IMR-90 (cell line): ENCODE results near the gene CCDC7. TPM values are rescaled to one million over a fixed set of nuclear protein-coding genes. Genes with fewer than 3 reads are reported as not detected.

Source experiments
- ATAC-seq: fragments of 200-7000 bp; cut with Tn5 transposase; 2 replicates; pipeline ENCODE4 v1.9.1; 2020; ENCODE audit warnings: low read depth, mild to moderate bottlenecking, moderate library complexity
- BruUV-seq: library from RNA; stranded (reverse); fragments of 400-500 nt; replicated peaks from 2 replicates; lab custom pipeline; 2021; lab: Mats Ljungman, UMichigan
- CTCF ChIA-PET: fragments of 300-600 bp; formaldehyde crosslinking; extraction: SDS; loops from one replicate; lab custom pipeline; 2021; ENCODE audit warnings: antibody characterized with exemption; lab: Yijun Ruan, JAX
- POLR2A ChIA-PET: fragments of 300-600 bp; sonication (Branson Sonifier 250); formaldehyde crosslinking; loops from one replicate; lab custom pipeline; 2022; ENCODE audit warnings: antibody characterized with exemption; ENCODE audit not compliant: unreplicated experiment; lab: Charles Lee
- DNase-seq: peaks from one replicate; pipeline ENCODE4 v3.0.0; 2013
- H2AFZ ChIP-seq: replicated peaks from 2 replicates; pipeline ENCODE3; 2013; ENCODE audit warnings: low read length, mild to moderate bottlenecking; ENCODE audit not compliant: poor library complexity
- H2AK5ac ChIP-seq: 2 replicates; pipeline ENCODE4 v1.6.1; 2013; ENCODE audit warnings: low read depth, low read length, inconsistent platforms
- H2AK9ac ChIP-seq: replicated peaks from 2 replicates; pipeline ENCODE3; 2013; ENCODE audit warnings: mild to moderate bottlenecking, low read depth, low read length, moderate library complexity; ENCODE audit not compliant: poor library complexity
- H2BK120ac ChIP-seq: 2 replicates; pipeline ENCODE4 v1.6.1; 2013; ENCODE audit warnings: low read depth, low read length, inconsistent platforms
- H2BK15ac ChIP-seq: 3 replicates; pipeline ENCODE4 v1.6.1; 2013; ENCODE audit warnings: low read depth, low read length, inconsistent platforms
- H2BK20ac ChIP-seq: 2 replicates; pipeline ENCODE4 v1.6.1; 2013; ENCODE audit warnings: low read depth, mild to moderate bottlenecking, inconsistent platforms, low read length, moderate library complexity
- H2BK5ac ChIP-seq: 2 replicates; pipeline ENCODE4 v1.6.1; 2013; ENCODE audit warnings: mild to moderate bottlenecking, low read depth, low read length, inconsistent platforms; ENCODE audit not compliant: poor library complexity, severe bottlenecking
- H3K14ac ChIP-seq: replicated peaks from 2 replicates; pipeline ENCODE4 v1.6.1; 2013; ENCODE audit warnings: low read depth, low read length, inconsistent platforms
- H3K18ac ChIP-seq: 2 replicates; pipeline ENCODE4 v1.6.1; 2013; ENCODE audit warnings: low read depth, low read length, control low read depth
- H3K23ac ChIP-seq: 2 replicates; pipeline ENCODE4 v1.6.1; 2013; ENCODE audit warnings: low read depth, low read length, inconsistent platforms
- H3K27ac ChIP-seq: 2 replicates; pipeline ENCODE4 v1.5.1; 2013; ENCODE audit warnings: mild to moderate bottlenecking, control low read depth, low read length; ENCODE audit not compliant: insufficient read depth
- H3K27me3 ChIP-seq: 2 replicates; pipeline ENCODE4 v1.6.1; 2013; ENCODE audit warnings: low read length; ENCODE audit not compliant: control insufficient read depth, insufficient read depth
- H3K36me3 ChIP-seq: 2 replicates; pipeline ENCODE4 v1.6.1; 2013; ENCODE audit warnings: low read length, mixed read lengths; ENCODE audit not compliant: control insufficient read depth, insufficient read depth
- H3K4ac ChIP-seq: 2 replicates; pipeline ENCODE4 v1.6.1; 2013; ENCODE audit warnings: low read depth, low read length, inconsistent platforms
- H3K4me1 ChIP-seq: 2 replicates; pipeline ENCODE4 v1.6.1; 2013; ENCODE audit warnings: low read length, mixed read lengths; ENCODE audit not compliant: control insufficient read depth, insufficient read depth
- H3K4me2 ChIP-seq: 2 replicates; pipeline ENCODE4 v1.6.1; 2013; ENCODE audit warnings: low read depth, mild to moderate bottlenecking, control low read depth, low read length, moderate library complexity
- H3K4me3 ChIP-seq: 2 replicates; pipeline ENCODE4 v1.5.1; 2013; ENCODE audit warnings: low read depth, mild to moderate bottlenecking, control low read depth, low read length, moderate library complexity; ENCODE audit not compliant: insufficient read depth
- H3K56ac ChIP-seq: 2 replicates; pipeline ENCODE4 v1.6.1; 2013; ENCODE audit warnings: low read length, inconsistent platforms; ENCODE audit not compliant: insufficient read depth; ENCODE audit errors: extremely low read depth
- H3K79me1 ChIP-seq, 2 experiments: 2 replicates each; pipeline ENCODE4 v1.6.1; 2013; ENCODE audit warnings: low read length in 2 of 2, inconsistent platforms in 1 of 2, low read depth in 1 of 2
- H3K9ac ChIP-seq: 2 replicates; pipeline ENCODE4 v1.6.1; 2013; ENCODE audit warnings: low read depth, low read length, control low read depth
- H3K9me1 ChIP-seq: 2 replicates; pipeline ENCODE4 v1.6.1; 2013; ENCODE audit warnings: low read length, inconsistent platforms; ENCODE audit not compliant: insufficient read depth
- H3K9me3 ChIP-seq: 2 replicates; pipeline ENCODE4 v1.6.1; 2013; ENCODE audit warnings: low read length; ENCODE audit not compliant: control insufficient read depth, insufficient read depth
- H4K20me1 ChIP-seq: 2 replicates; pipeline ENCODE4 v1.6.1; 2013; ENCODE audit warnings: low read length, inconsistent platforms; ENCODE audit not compliant: insufficient read depth
- H4K5ac ChIP-seq: 2 replicates; pipeline ENCODE4 v1.6.1; 2013; ENCODE audit warnings: mild to moderate bottlenecking, low read depth, low read length, control low read depth
- H4K8ac ChIP-seq, 2 experiments: 2 replicates each; pipeline ENCODE4 v1.6.1; 2013; ENCODE audit warnings: low read depth in 2 of 2, low read length in 2 of 2, control low read depth in 1 of 2, inconsistent platforms in 1 of 2
- H4K91ac ChIP-seq: 2 replicates; pipeline ENCODE4 v1.6.1; 2013; ENCODE audit warnings: low read depth, low read length, inconsistent platforms; ENCODE audit not compliant: insufficient read depth
- BHLHE40 ChIP-seq: fragments of 150-350 bp; IDR thresholded peaks from 2 replicates; pipeline ENCODE4 v1.6.1; 2016; ENCODE audit warnings: mild to moderate bottlenecking, low read depth, low read length
- CEBPB ChIP-seq: IDR thresholded peaks from 2 replicates; pipeline ENCODE4 v1.6.1; 2012; ENCODE audit warnings: low read depth, low read length, improper control_type of control experiment
- CHD1 ChIP-seq: IDR thresholded peaks from 2 replicates; pipeline ENCODE4 v1.6.1; 2012; ENCODE audit warnings: low read depth, low read length, improper control_type of control experiment
- CTCF ChIP-seq: conservative IDR thresholded peaks from 2 replicates; pipeline ENCODE4 v1.5.1; 2012; ENCODE audit warnings: mild to moderate bottlenecking, low read depth, low read length, improper control_type of control experiment
- ELK1 ChIP-seq: fragments of 150-350 bp; IDR thresholded peaks from 2 replicates; pipeline ENCODE4 v1.6.1; 2016; ENCODE audit warnings: low read depth, mild to moderate bottlenecking, low read length, moderate library complexity, borderline replicate concordance
- MAFK ChIP-seq: IDR thresholded peaks from 2 replicates; pipeline ENCODE4 v1.6.1; 2012; ENCODE audit warnings: low read depth, low read length, improper control_type of control experiment
- MAZ ChIP-seq: IDR thresholded peaks from 2 replicates; pipeline ENCODE4 v1.6.1; 2012; ENCODE audit warnings: low read depth, mild to moderate bottlenecking, low read length, improper control_type of control experiment, moderate library complexity, borderline replicate concordance
- MXI1 ChIP-seq: IDR thresholded peaks from 2 replicates; pipeline ENCODE4 v1.6.1; 2012; ENCODE audit warnings: low read depth, mild to moderate bottlenecking, low read length, moderate library complexity, borderline replicate concordance
- NFE2L2 ChIP-seq: fragments of 150-350 bp; IDR thresholded peaks from 2 replicates; pipeline ENCODE4 v1.6.1; 2016; ENCODE audit warnings: low read depth, mild to moderate bottlenecking, low read length
- POLR2A ChIP-seq: IDR thresholded peaks from 2 replicates; pipeline ENCODE4 v1.6.1; 2012; ENCODE audit warnings: mild to moderate bottlenecking, low read depth, low read length
- RAD21 ChIP-seq: IDR thresholded peaks from 2 replicates; pipeline ENCODE4 v1.6.1; 2012; ENCODE audit warnings: low read length, improper control_type of control experiment
- RCOR1 ChIP-seq: IDR thresholded peaks from 2 replicates; pipeline ENCODE4 v1.6.1; 2012; ENCODE audit warnings: mild to moderate bottlenecking, low read length, improper control_type of control experiment; ENCODE audit not compliant: insufficient replicate concordance
- RFX5 ChIP-seq: IDR thresholded peaks from 2 replicates; pipeline ENCODE4 v1.8.0; 2012; ENCODE audit warnings: low read depth, mild to moderate bottlenecking, low read length, moderate library complexity
- USF2 ChIP-seq: fragments of 150-350 bp; IDR thresholded peaks from 2 replicates; pipeline ENCODE4 v1.6.1; 2017; ENCODE audit warnings: mild to moderate bottlenecking, antibody characterized with exemption, low read length, low read depth
- WGBS, 2 experiments: methylation state at CpG; one replicate each; pipeline versions ENCODE4 v1.1.5 to v1.1.7; 2013; ENCODE audit warnings: missing lambda C conversion rate in 2 of 2; ENCODE audit not compliant: insufficient read length in 1 of 2; ENCODE audit errors: extremely low coverage in 2 of 2; 5-methylcytosine and 5-hydroxymethylcytosine counted together
- dilution Hi-C: fragments of 300-500 bp; cut with HindIII; formaldehyde crosslinking; loops from one replicate; pipeline ENCODE4 v1.14.3; 2018; ENCODE audit warnings: low sequenced_read_pairs; ENCODE audit not compliant: unreplicated experiment
- in situ Hi-C: fragments of 300-500 bp; cut with MboI; formaldehyde crosslinking; loops from 3 replicates; pipeline ENCODE4 v1.14.3; 2019; ENCODE audit warnings: low sequenced_read_pairs, inconsistent platforms, mixed read lengths
- intact Hi-C: fragments of 100-400 bp; cut with micrococcal nuclease; formaldehyde crosslinking; loops from 2 replicates; pipeline ENCODE4 v1.10.0; 2022
- polyA plus RNA-seq, 3 experiments: library from polyadenylated mRNA; depleted of rRNA; stranded (reverse); fragments of >200 nt; gene quantifications; 2 replicates each; pipeline ENCODE4 v1.2.3, GENCODE V29; 2012; ENCODE audit warnings: low replicate concordance in 1 of 3
- total RNA-seq: library from RNA; depleted of rRNA; stranded (reverse); fragments of >200 nt; gene quantifications from 2 replicates; pipeline ENCODE4 v1.2.3, GENCODE V29; 2012

CCDC7 gene
- total and polyA plus RNA-seq, 2 of the 4 experiments (the other 2 are of a cell fraction): 0.74 to 4.3 TPM

- Histone ChIP-seq H4K91ac (no peak overlapping the region), H2BK120ac (no peak overlapping the region), H3K79me1 (no peaks in the 10 kb centered on the region), H3K27me3 (no peaks in the 10 kb centered on the region), H3K9ac (no peak overlapping the region), H2BK20ac (no peak overlapping the region), H3K9me3 (no peaks in the 10 kb centered on the region), H2AFZ (no peak overlapping the region), H3K27ac (no peak overlapping the region), H2AK5ac (no peak overlapping the region), H3K4me2 (no peak overlapping the region), H3K56ac (no peak overlapping the region), H3K36me3 (no peaks in the 10 kb centered on the region), H3K4me1 (peaks cover 5% of the 10 kb centered on the region), H3K4ac (no peak overlapping the region), H3K4me3 (no peak overlapping the region), H4K8ac (no peak overlapping the region), H3K23ac (no peak overlapping the region), H2BK15ac (no peak overlapping the region), H4K20me1 (no peaks in the 10 kb centered on the region), H2BK5ac (no peak overlapping the region), H3K14ac (no peak overlapping the region), H2AK9ac (no peak overlapping the region), H4K5ac (no peak overlapping the region), H3K9me1 (no peaks in the 10 kb centered on the region), H3K18ac (no peak overlapping the region)
- ATAC-seq: no peak
- ChIA-PET POLR2A (no interaction called here), CTCF (no interaction called here)
- dilution Hi-C loops (no loop called here), intact Hi-C loops (loop anchor here (2.0 kb wide), 1 partner anchor 43 kb away; no protein-coding TSS in a partner anchor), in situ Hi-C loops (no loop called here)
- WGBS, 2 experiments: no CpG with 5 or more reads among the region's 1 CpG
- TF ChIP-seq POLR2A (no peak), CTCF (no peak), USF2 (no peak), MAFK (no peak), ELK1 (no peak), RCOR1 (no peak), MAZ (no peak), CEBPB (no peak), CHD1 (no peak), NFE2L2 (no peak), RFX5 (no peak), MXI1 (no peak), BHLHE40 (no peak), RAD21 (no peak)
- DNase-seq: peak; percentile 42
- BruUV-seq: no TSS peak
These were observed 26.3 kb upstream of the CCDC7 start for GRCh38 chr10:32419615-32420014.
